ENCODE results near the gene LAPTM4A. TPM values are rescaled to one million over a fixed set of nuclear protein-coding genes. Genes with fewer than 3 reads are reported as not detected.
A peak's percentile ranks its signal among the peaks of the same experiment; 100 is the strongest.

LAPTM4A gene
- total RNA-seq, 1 donor from 2014 or later, result 128 TPM

DNA sequence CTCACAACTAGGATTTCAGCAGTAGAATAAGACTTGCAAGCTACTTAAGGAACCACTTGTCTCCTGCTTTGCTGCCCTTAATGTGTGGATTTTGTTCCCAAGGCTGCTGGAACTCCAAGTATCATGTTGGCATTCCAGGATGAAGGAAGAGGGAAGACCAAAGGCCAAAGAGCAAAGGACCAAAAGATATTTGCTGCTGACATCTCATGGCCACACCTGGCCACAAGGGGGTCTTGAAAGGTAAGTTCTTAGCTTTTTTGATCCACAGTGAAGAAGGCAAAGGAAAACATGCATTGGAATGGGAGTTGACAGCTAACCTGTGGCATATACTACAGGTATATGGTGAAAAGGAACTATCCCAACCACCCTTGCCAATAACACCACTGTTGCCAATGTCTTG lies 35.1 kb downstream of the LAPTM4A start:
- H3K4me3 ChIP-seq (ENCODE audit: low read depth, low read length), result no peak overlapping the region
- TF ChIP-seq, protein P1, sequence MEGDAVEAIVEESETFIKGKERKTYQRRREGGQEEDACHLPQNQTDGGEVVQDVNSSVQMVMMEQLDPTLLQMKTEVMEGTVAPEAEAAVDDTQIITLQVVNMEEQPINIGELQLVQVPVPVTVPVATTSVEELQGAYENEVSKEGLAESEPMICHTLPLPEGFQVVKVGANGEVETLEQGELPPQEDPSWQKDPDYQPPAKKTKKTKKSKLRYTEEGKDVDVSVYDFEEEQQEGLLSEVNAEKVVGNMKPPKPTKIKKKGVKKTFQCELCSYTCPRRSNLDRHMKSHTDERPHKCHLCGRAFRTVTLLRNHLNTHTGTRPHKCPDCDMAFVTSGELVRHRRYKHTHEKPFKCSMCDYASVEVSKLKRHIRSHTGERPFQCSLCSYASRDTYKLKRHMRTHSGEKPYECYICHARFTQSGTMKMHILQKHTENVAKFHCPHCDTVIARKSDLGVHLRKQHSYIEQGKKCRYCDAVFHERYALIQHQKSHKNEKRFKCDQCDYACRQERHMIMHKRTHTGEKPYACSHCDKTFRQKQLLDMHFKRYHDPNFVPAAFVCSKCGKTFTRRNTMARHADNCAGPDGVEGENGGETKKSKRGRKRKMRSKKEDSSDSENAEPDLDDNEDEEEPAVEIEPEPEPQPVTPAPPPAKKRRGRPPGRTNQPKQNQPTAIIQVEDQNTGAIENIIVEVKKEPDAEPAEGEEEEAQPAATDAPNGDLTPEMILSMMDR (conservative IDR thresholded peaks at IDR 0.05; ENCODE audit: low read depth, low read length), result peak; percentile 27
- DNase-seq (ENCODE audit: low read depth), result no peak

DNA sequence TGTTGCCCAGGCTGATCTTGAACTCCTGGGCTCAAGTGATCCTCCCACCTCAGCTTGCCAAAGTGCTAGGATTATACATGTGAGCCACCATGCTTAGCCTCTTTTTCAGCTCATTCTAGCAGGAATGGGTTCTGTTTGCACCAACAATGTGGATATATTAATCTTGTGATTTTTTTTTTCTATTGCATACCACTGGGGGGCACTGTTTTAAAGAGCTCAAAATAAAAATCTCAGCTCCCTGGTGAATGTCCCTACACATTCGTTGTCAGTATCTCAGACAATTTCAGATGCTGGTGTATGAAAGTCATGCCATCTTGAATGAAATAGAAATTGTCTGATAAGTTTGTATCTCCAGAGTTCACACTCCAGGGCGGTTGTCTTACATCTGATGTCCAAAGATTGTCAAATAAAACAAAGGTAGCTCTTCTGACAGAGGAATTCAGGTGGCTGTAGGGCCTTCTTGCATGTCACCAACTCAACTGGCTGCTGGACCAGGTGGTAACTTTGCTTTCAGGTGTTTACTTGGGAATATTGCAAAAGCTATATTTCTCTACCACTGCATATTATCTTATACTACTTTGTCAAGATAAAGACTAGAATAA lies 35.8 kb downstream of the LAPTM4A start:
- H3K4me3 ChIP-seq (ENCODE audit: low read depth, low read length), result no peak overlapping the region
- no peak for DNase-seq (ENCODE audit: low read depth)
- TF ChIP-seq, protein P1 (conservative IDR thresholded peaks at IDR 0.05; ENCODE audit: low read depth, low read length), result peak; percentile 69

DNA sequence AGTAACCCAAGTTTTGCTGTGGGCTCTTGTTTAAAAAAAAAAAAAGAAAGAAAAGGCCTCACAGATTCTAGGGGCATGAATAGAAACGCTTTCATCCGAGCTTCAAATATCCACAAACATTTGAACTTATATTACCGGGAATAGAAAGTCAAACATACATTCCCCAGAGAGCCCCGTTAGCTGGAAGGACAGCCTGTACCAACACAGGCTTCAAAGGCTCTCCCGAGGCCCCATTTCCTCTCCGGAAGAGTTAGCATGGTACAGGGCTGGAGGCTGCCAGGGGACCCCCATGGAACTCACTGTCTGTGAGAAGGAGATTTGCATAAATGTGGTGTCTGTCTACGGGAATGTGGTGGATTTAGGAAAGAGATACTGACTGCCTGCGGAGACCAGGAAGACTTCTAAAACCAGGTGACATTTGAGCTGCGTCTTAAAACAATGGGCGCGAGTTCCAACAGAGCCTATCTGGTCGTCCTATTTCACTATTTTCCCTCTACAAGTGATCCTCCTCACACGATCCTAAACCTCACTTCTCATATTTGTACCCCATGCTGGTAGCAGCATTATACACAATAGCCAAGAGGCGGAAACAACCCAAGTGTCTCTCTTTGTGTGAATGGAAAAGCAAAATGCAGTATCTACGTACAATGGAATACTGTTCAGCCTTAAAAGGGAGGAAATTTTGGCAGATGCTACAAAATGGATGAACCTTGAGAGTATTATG lies 38.1 kb downstream of the LAPTM4A start:
- H3K4me3 ChIP-seq (ENCODE audit: low read depth, low read length), result peak overlapping the region; percentile 53
- no peak for DNase-seq (ENCODE audit: low read depth)
- TF ChIP-seq, protein P1 (conservative IDR thresholded peaks at IDR 0.05; ENCODE audit: low read depth, low read length), result no peak

DNA sequence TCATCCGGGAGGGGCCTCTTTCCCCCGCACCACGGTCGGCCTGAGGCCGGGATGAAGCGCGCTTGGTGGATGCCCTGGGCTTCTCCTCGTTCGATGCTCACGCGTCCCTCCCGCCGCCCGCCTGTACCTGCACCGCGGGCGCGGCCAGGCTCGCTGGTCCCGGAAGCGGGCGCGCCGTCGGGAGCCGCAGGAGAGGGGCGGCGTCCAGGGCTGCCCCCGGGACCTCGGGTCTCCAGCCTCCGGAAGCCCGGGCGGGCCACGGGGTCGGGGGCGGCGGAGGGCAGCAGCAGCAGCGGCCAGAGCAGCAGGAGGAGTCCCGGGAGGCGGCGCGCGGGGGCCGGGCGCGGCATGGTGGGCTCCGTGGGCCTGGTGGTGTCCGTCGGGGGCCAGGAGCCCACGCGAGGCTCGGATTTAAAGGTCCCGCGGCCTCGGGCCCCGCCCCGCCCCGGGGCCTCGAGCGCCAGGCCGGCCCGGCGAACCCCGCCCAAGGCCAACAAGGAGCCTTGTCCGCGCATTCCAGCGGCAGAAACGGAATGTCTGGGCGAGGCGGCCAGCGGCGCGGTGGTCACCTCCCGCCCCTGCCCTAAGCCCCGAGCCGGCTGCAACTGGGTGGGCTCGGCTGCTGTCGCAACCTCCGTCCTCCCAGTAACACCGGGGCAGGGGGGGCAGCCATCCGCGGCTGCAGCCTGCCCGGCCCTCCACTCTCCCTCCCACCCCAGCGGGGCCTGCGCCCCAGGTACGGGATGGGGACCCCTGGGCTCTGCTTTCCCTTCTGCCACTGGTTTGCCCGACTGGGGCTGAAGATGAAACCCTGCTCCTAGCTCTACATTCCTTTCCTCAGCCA lies 38.9 kb downstream of the LAPTM4A start, which contains the start of gene MATN3:
TSS of gene MATN3 (minus strand) at position 387 of the 844 bp plus-strand sequence. CDS start at position 350, 37 bp downstream.
- TF ChIP-seq, protein P1 (conservative IDR thresholded peaks at IDR 0.05; ENCODE audit: low read depth, low read length), result no peak
- DNase-seq (ENCODE audit: low read depth), result no peak
- H3K4me3 ChIP-seq (ENCODE audit: low read depth, low read length), result peak within 1 kb of the TSS; percentile 53

DNA sequence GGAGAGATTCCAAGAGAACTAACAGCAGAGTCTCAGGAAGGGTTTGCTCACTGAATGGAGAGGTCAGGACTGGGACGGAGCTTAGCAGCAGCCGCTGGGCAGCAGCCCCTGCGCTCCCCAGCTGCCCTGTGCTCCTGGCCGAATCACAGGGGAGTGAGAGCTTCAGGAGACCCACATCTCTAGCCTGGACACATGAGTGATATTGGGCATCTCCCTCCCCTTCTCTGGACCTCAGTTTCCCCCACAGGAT lies 39.5 kb downstream of the LAPTM4A start:
- TF ChIP-seq, protein P1 (conservative IDR thresholded peaks at IDR 0.05; ENCODE audit: low read depth, low read length), result no peak
- peak overlapping the region; percentile 53 for H3K4me3 ChIP-seq (ENCODE audit: low read depth, low read length)
- no peak for DNase-seq (ENCODE audit: low read depth)

DNA sequence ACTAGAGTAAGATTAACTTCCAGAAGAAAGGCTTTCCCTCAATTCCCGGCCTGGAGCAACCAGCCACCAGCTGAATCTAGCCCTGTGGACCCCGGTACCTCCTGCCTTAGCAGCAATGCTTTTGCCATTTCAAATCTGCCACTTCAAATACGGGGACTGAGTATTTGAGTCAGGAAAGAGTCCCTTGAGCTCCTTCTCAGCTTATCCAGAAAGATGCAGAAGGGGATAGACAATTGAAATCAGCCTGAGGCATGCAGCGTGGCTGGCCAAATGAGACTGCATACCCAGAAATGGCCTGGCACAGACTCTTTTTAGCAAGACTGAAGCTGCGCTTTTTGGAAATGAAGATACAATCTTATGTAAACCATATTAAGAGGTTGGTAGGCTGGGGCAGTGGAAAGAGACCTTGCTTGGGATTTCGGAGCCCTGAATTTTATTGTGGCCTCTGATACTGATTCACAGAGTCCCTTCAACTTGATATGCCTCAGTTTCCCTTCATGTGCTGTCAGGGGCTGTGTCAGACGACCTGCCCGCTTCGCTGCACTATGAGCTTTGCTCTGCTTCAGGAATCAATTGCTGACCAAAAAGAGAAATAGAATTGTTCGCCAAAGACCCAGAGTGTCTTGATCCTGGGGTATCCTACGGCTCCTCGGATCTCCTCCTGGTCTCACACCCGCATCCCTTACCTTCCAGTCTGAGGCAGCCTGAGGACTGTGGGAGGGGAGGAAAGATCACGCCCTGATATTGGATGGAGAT lies 40.0 kb downstream of the LAPTM4A start:
- H3K4me3 ChIP-seq (ENCODE audit: low read depth, low read length), result peak overlapping the region; percentile 53
- TF ChIP-seq, protein P1 (conservative IDR thresholded peaks at IDR 0.05; ENCODE audit: low read depth, low read length), result no peak

More for the DNA sequence above, 40.0 kb downstream of the LAPTM4A start:
- DNase-seq (ENCODE audit: low read depth), result no peak

Data from epithelial cell of proximal tubule (primary cell).